ENCODE results near the gene STAP2.

GRCh38 chr19:4302243-4302640, 36.4 kb downstream of the STAP2 start, which contains the start of gene TMIGD2:
- TF ChIP-seq CTCF (IDR thresholded peaks at IDR 0.05; ENCODE audit: insufficient read depth, low read length): no peak
- TF ChIP-seq, protein P1, sequence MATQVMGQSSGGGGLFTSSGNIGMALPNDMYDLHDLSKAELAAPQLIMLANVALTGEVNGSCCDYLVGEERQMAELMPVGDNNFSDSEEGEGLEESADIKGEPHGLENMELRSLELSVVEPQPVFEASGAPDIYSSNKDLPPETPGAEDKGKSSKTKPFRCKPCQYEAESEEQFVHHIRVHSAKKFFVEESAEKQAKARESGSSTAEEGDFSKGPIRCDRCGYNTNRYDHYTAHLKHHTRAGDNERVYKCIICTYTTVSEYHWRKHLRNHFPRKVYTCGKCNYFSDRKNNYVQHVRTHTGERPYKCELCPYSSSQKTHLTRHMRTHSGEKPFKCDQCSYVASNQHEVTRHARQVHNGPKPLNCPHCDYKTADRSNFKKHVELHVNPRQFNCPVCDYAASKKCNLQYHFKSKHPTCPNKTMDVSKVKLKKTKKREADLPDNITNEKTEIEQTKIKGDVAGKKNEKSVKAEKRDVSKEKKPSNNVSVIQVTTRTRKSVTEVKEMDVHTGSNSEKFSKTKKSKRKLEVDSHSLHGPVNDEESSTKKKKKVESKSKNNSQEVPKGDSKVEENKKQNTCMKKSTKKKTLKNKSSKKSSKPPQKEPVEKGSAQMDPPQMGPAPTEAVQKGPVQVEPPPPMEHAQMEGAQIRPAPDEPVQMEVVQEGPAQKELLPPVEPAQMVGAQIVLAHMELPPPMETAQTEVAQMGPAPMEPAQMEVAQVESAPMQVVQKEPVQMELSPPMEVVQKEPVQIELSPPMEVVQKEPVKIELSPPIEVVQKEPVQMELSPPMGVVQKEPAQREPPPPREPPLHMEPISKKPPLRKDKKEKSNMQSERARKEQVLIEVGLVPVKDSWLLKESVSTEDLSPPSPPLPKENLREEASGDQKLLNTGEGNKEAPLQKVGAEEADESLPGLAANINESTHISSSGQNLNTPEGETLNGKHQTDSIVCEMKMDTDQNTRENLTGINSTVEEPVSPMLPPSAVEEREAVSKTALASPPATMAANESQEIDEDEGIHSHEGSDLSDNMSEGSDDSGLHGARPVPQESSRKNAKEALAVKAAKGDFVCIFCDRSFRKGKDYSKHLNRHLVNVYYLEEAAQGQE (IDR thresholded peaks at IDR 0.05; ENCODE audit: insufficient replicate concordance, low read depth): no peak
- TF ChIP-seq GABPA (IDR thresholded peaks at IDR 0.05; ENCODE audit: low read depth): no peak
- TF ChIP-seq POLR2AphosphoS5 (IDR thresholded peaks at IDR 0.05; ENCODE audit: low read depth): no peak
- TF ChIP-seq SPI1 (IDR thresholded peaks at IDR 0.05; ENCODE audit: borderline replicate concordance, low read depth): no peak

Measured in HL-60 (cell line).